GM12875 (cell line): Measurements from ENCODE around the gene APBA3.

ENCODE experiments used
- H3K4me3 ChIP-seq: one replicate; pipeline ENCODE4 v1.5.1; 2011; ENCODE audit warnings: low read depth, low read length, control low read depth
- CTCF ChIP-seq: IDR thresholded peaks from 2 replicates; pipeline ENCODE4 v1.5.1; 2011; ENCODE audit warnings: low read depth, mild to moderate bottlenecking, control low read depth, inconsistent platforms, low read length, moderate library complexity, borderline replicate concordance; ENCODE audit not compliant: insufficient read depth

Gene APBA3

GRCh38 chr19:3752492-3752891 is 9.0 kb downstream of the APBA3 start:
- no peak overlapping the region for H3K4me3 ChIP-seq
- no peak for TF ChIP-seq CTCF

DNA sequence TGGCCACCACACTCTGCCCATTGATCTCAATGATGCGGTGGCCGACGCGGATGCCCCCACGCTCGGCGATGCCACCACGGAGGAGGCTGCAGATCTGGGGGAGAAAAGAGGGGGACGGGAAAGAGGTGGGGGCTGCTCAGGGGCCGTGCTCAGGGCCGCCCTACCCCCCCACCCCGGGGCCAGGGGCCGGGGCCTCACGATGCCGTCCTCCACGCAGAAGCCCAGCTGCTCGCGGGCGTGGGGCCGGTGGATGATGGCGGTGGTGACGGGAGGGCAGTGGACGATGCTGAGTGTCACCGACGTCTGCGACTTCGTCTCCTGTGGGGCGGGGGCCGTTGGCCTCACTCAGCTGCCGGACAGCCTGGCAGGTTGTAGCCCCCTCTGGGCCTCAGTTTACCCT is 10.3 kb downstream of the APBA3 start:
- no peak overlapping the region for H3K4me3 ChIP-seq
- TF ChIP-seq CTCF = no peak

DNA sequence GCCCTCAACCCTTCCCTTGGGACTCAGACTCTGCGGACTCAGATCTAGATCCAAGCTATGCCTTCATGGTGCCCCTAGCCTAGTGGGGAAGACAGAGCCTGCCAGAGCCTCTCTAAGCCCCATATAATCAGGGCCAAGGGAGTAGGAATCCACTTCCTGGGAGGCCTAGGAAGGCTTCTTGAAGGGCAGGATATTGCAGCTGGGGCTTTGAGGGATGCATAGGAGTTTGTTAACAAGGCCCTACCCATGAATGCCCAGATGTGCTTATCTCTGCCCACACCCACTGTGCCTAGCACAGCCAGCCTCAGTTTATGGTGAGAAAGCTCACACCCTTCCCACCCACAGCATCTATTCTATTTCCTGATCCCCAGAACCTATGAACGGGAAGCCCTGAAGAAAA is 11.3 kb downstream of the APBA3 start:
- no peak overlapping the region for H3K4me3 ChIP-seq
- no peak for TF ChIP-seq CTCF

- H3K4me3 ChIP-seq = no peak overlapping the region
- TF ChIP-seq CTCF = no peak
Measured at GRCh38 chr19:3748965-3749364, 12.5 kb downstream of the APBA3 start.

DNA sequence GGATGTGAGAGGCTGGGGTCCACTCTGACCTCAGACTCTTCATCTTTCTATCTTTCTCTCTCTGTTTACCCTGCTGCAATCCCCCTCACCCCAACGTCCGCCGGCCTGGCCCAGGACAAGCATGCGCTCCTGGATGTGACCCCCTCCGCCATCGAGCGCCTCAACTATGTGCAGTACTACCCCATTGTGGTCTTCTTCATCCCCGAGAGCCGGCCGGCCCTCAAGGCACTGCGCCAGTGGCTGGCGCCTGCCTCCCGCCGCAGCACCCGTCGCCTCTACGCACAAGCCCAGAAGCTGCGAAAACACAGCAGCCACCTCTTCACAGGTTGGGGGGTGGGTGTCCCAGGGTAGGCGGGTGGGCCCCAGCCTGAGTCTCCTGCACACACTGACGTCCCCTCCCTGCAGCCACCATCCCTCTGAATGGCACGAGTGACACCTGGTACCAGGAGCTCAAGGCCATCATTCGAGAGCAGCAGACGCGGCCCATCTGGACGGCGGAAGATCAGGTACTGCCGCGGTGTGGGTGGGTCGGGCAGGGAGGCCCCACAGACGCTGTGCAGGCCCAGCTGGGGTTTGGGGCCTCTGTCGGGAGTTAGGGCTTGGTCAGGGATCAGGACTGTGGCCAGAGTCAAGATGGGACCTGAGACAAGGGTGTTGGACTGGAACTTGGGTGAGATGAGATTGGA is 15.0 kb downstream of the APBA3 start:
- H3K4me3 ChIP-seq = no peak overlapping the region
- no peak for TF ChIP-seq CTCF

DNA sequence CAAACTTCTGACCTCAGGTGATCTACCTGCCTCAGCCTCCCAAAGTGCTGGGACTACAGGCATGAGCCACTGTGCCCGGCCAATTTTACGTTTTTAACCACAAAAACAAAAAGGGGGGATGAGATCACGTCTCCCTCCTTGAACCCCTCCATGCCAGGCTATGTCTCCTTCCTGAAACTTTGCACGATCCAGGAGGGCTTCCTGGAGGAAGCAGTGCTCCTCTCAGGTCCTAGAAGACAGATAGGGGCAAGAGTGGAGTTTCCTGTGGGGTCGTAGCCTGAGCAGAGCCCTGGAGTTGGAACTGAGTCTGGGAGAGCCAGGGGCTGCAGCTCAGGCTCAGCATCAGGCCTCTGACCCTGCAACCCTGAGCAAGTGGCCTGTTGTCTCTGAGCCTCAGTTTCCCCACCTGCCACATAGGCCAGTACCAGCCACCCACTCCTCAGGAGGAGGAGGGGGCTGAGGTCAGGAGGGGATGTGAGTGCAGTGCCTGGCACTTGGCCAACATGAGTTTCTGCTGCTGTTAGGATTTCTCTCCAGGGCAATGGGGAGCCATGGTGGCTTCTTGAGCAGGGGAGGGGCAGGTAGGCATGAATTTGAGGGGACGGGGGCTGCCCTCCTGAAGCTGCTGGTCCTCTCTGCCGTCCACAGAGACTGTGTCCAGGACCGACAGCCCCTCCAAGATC is 16.0 kb downstream of the APBA3 start:
- no peak for TF ChIP-seq CTCF
- H3K4me3 ChIP-seq = no peak overlapping the region

- H3K4me3 ChIP-seq = no peak overlapping the region
Measured at GRCh38 chr19:3743486-3743885, 18.0 kb downstream of the APBA3 start.

More at GRCh38 chr19:3743486-3743885, 18.0 kb downstream of the APBA3 start:
- no peak for TF ChIP-seq CTCF
